GM12878 (cell line): ENCODE data around the gene CBFA2T3. TPM values are rescaled to one million over a fixed set of nuclear protein-coding genes. Genes with fewer than 3 reads are reported as not detected.

Source experiments
- ATAC-seq: fragments of 200-7000 bp; cut with Tn5 transposase; 3 replicates; pipeline ENCODE4 v1.9.1; 2020; ENCODE audit warnings: mild to moderate bottlenecking, moderate library complexity
- BruUV-seq: library from RNA; stranded (reverse); fragments of 400-500 nt; replicated peaks from 2 replicates; lab custom pipeline; 2021; lab: Mats Ljungman, UMichigan
- CTCF ChIA-PET: fragments of 300-600 bp; sonication (Branson Sonifier 250); formaldehyde crosslinking; extraction: SDS; loops from one replicate; lab custom pipeline; 2021; ENCODE audit warnings: inconsistent platforms; lab: Yijun Ruan, JAX
- POLR2A ChIA-PET: fragments of 350-600 bp; formaldehyde crosslinking; extraction: SDS; loops from one replicate; lab custom pipeline; 2021; ENCODE audit warnings: inconsistent platforms; lab: Charles Lee
- RAD21 ChIA-PET: fragments of 300-600 bp; sonication (Branson Sonifier 250); formaldehyde crosslinking; loops from one replicate; lab custom pipeline; 2023; ENCODE audit warnings: antibody characterized with exemption; ENCODE audit not compliant: unreplicated experiment; lab: Charles Lee
- SMC1A ChIA-PET: fragments of 300-600 bp; sonication (Branson Sonifier 250); formaldehyde crosslinking; loops from one replicate; lab custom pipeline; 2023; ENCODE audit not compliant: unreplicated experiment, uncharacterized antibody; lab: Charles Lee
- DNase-seq: peaks from one replicate; pipeline ENCODE4 v3.0.0-alpha.2; 2011; ENCODE audit warnings: low read depth, low spot score
- FAIRE-seq: peaks from 3 replicates; lab custom pipeline; 2011; peaks lifted over from hg19 to GRCh38; lab: Jason Lieb, UNC
- H2AFZ ChIP-seq: 2 replicates; pipeline ENCODE4 v1.6.0; 2011; ENCODE audit warnings: low read depth, low read length, control low read depth; ENCODE audit not compliant: control insufficient read depth
- H3K27ac ChIP-seq: 2 replicates; pipeline ENCODE4 v1.5.1; 2011; ENCODE audit warnings: control low read depth; ENCODE audit not compliant: control insufficient read depth, insufficient read depth
- H3K27me3 ChIP-seq, 2 experiments: replicated peaks in 1 of 2; 2 replicates each; pipeline versions ENCODE4 v1.6.0 to v1.6.1; 2011; ENCODE audit warnings: low read length in 1 of 2; ENCODE audit not compliant: control insufficient read depth in 2 of 2, insufficient read depth in 2 of 2
- H3K36me3 ChIP-seq, 2 experiments: 2 replicates each; pipeline ENCODE4 v1.5.1; 2011; ENCODE audit warnings: low read length in 1 of 2; ENCODE audit not compliant: control insufficient read depth in 2 of 2, insufficient read depth in 2 of 2
- H3K4me1 ChIP-seq: 2 replicates; pipeline ENCODE4 v1.6.1; 2011; ENCODE audit warnings: mild to moderate bottlenecking, low read length, moderate library complexity, mixed read lengths; ENCODE audit not compliant: control insufficient read depth, insufficient read depth
- H3K4me2 ChIP-seq: 2 replicates; pipeline ENCODE4 v1.6.0; 2011; ENCODE audit warnings: control low read depth; ENCODE audit not compliant: control insufficient read depth, insufficient read depth
- H3K4me3 ChIP-seq: fragments of 200-600 bp; sonication (generic); 2 replicates; pipeline ENCODE4 v1.5.1; 2016
- H3K79me2 ChIP-seq: 2 replicates; pipeline ENCODE4 v1.6.0; 2011; ENCODE audit warnings: low read length; ENCODE audit not compliant: control insufficient read depth, insufficient read depth
- H3K9ac ChIP-seq: 2 replicates; pipeline ENCODE4 v1.8.0; 2011; ENCODE audit warnings: low read length, control low read depth, mixed read lengths; ENCODE audit not compliant: control insufficient read depth, insufficient read depth
- H3K9me3 ChIP-seq: replicated peaks from 3 replicates; pipeline ENCODE4 v1.5.1; 2011; ENCODE audit warnings: mild to moderate bottlenecking, low read length; ENCODE audit not compliant: control insufficient read depth, insufficient read depth
- H4K20me1 ChIP-seq: 2 replicates; pipeline ENCODE4 v1.6.0; 2011; ENCODE audit not compliant: control insufficient read depth, insufficient read depth
- BHLHE40 ChIP-seq, 2 experiments: fragments of 450-650 bp in 1 of 2; IDR thresholded peaks; 2 replicates each; pipeline ENCODE4 v1.6.1; 2011 to 2017; ENCODE audit warnings: low read depth in 2 of 2, borderline replicate concordance in 1 of 2, improper control_type of control experiment in 1 of 2, low read length in 1 of 2, mild to moderate bottlenecking in 1 of 2
- CTCF ChIP-seq, 3 experiments: IDR thresholded peaks in 2 of 3; conservative IDR thresholded peaks in 1 of 3; 2 replicates each; pipeline ENCODE4 v1.5.1; 2011; ENCODE audit warnings: low read depth in 3 of 3, low read length in 3 of 3, mild to moderate bottlenecking in 3 of 3, control low read depth in 2 of 3, moderate library complexity in 2 of 3, inconsistent platforms in 1 of 3, mixed read lengths in 1 of 3; ENCODE audit not compliant: control insufficient read depth in 2 of 3, insufficient read depth in 1 of 3; ENCODE audit errors: extremely low read depth in 1 of 3
- EED ChIP-seq: sonication (generic); IDR thresholded peaks from 2 replicates; pipeline ENCODE4 v1.6.1; 2016; ENCODE audit warnings: antibody characterized with exemption, low read depth
- ETV6 ChIP-seq, 2 experiments: fragments of 450-650 bp in 1 of 2; IDR thresholded peaks in 1 of 2; conservative IDR thresholded peaks in 1 of 2; 2 replicates each; pipeline ENCODE4 v1.6.1; 2014; ENCODE audit warnings: antibody characterized with exemption in 1 of 2, borderline replicate concordance in 1 of 2, low read depth in 1 of 2, mild to moderate bottlenecking in 1 of 2, moderate library complexity in 1 of 2
- MLLT1 ChIP-seq: fragments of 450-650 bp; IDR thresholded peaks from 2 replicates; pipeline ENCODE4 v1.6.1; 2016; ENCODE audit warnings: mild to moderate bottlenecking
- MXI1 ChIP-seq: fragments of 150-350 bp; IDR thresholded peaks from 2 replicates; pipeline ENCODE4 v1.6.1; 2011; ENCODE audit warnings: low read depth, mild to moderate bottlenecking, inconsistent platforms, low read length, improper control_type of control experiment
- NBN ChIP-seq: fragments of 450-650 bp; IDR thresholded peaks from 2 replicates; pipeline ENCODE4 v1.6.1; 2016
- NFIC ChIP-seq: IDR thresholded peaks from 2 replicates; pipeline ENCODE4 v1.6.1; 2012; ENCODE audit warnings: low read depth, mild to moderate bottlenecking, inconsistent platforms, low read length, moderate library complexity
- NFYA ChIP-seq: IDR thresholded peaks from 2 replicates; pipeline ENCODE4 v1.6.1; 2011; ENCODE audit warnings: low read depth, mild to moderate bottlenecking, low read length, improper control_type of control experiment, borderline replicate concordance
- NR2C2 ChIP-seq: IDR thresholded peaks from 2 replicates; pipeline ENCODE4 v1.6.1; 2011; ENCODE audit warnings: borderline replicate concordance, low read depth; ENCODE audit not compliant: control insufficient read depth, insufficient read length
- PAX8 ChIP-seq: fragments of 450-650 bp; IDR thresholded peaks from 2 replicates; pipeline ENCODE4 v1.6.1; 2017; ENCODE audit warnings: mild to moderate bottlenecking, moderate library complexity
- RFX5 ChIP-seq: IDR thresholded peaks from 2 replicates; pipeline ENCODE4 v1.6.1; 2011; ENCODE audit warnings: low read depth, low read length, improper control_type of control experiment
- SREBF2 ChIP-seq: IDR thresholded peaks from 2 replicates; pipeline ENCODE4 v1.6.1; 2012; ENCODE audit warnings: mild to moderate bottlenecking, low read length
- WGBS: methylation state at CpG from one replicate; pipeline ENCODE4 v1.1.6; 2016; ENCODE audit warnings: low lambda C conversion rate; ENCODE audit not compliant: insufficient replicate concordance, insufficient coverage; ENCODE audit errors: missing lambda C conversion rate; 5-methylcytosine and 5-hydroxymethylcytosine counted together
- in situ Hi-C: fragments of 300-500 bp; cut with MboI; formaldehyde crosslinking; loops from 9 replicates; pipeline ENCODE4 v1.14.3; 2018; ENCODE audit warnings: mixed read lengths
- intact Hi-C: fragments of 100-400 bp; cut with micrococcal nuclease; formaldehyde crosslinking; loops from one replicate; pipeline ENCODE4 v1.14.2; 2022; ENCODE audit not compliant: unreplicated experiment
- polyA plus RNA-seq, 11 experiments: library from polyadenylated mRNA; depleted of rRNA in 4 of 11; unstranded in 6 of 11; stranded (reverse) in 5 of 11; fragments of >200 nt; fragmentation: Nextera tagmentation in 4 of 11; fragmentation: Illumina TruSeq in 1 of 11; extraction: Ambion mirVana in 4 of 11; extraction: Trizol in 1 of 11; gene quantifications; 1 replicate in 1 of 11; 2 replicates in 10 of 11; pipeline versions ENCODE4 v1.2.1 to v1.2.3, GENCODE V29; 2011 to 2016; ENCODE audit warnings: inconsistent platforms in 2 of 11, missing spikeins in 2 of 11, low read depth in 1 of 11
- total RNA-seq, 4 experiments: library from RNA; depleted of rRNA in 3 of 4; stranded (reverse); fragments of >200 nt in 3 of 4; fragmentation: Illumina TruSeq in 1 of 4; extraction: Trizol in 1 of 4; gene quantifications; 2 replicates each; pipeline versions ENCODE4 v1.2.1 to v1.2.3, GENCODE V29; 2013 to 2021

The CBFA2T3 gene
- total and polyA plus RNA-seq, 10 of the 15 experiments (the other 5 are each of a cell fraction or from before 2014, with no cell fraction given) = 0.69 to 42.6 (median 4.5) TPM

- SMC1A ChIA-PET = no interaction called here
- H4K20me1 ChIP-seq = no peaks in the 10 kb centered on the region
- peaks cover 0 to 2% of the 10 kb centered on the region in 2 experiments; a peak in 3 of 4 replicates for H3K36me3 ChIP-seq
- RAD21 ChIA-PET = no interaction called here
- no peak for FAIRE-seq
- no peaks in the 10 kb centered on the region for H3K27me3 ChIP-seq
- DNase-seq = no peak
- WGBS = 95% methylated on average over 15 of the region's 17 CpGs
- no peak overlapping the region for H3K4me3 ChIP-seq
- intact Hi-C loops (no loop called here), in situ Hi-C loops (no loop called here)
- peaks cover 17% of the 10 kb centered on the region for H3K4me1 ChIP-seq
- no peak overlapping the region for H2AFZ ChIP-seq
- no TSS peak for BruUV-seq
- H3K79me2 ChIP-seq = peaks cover 6% of the 10 kb centered on the region
- H3K4me2 ChIP-seq = no peak overlapping the region
- H3K9me3 ChIP-seq = no peaks in the 10 kb centered on the region; the same call in 2 of the 3 replicates
- no peak overlapping the region for H3K27ac ChIP-seq
- H3K9ac ChIP-seq = no peak overlapping the region
- no peak for TF ChIP-seq NFIC
- no peak for TF ChIP-seq NR2C2
- TF ChIP-seq, all 136 proteins: peak for 0
- CTCF ChIA-PET = no interaction called here
- no peak for ATAC-seq
- POLR2A ChIA-PET = no interaction called here
These were observed 44.1 kb downstream of the CBFA2T3 start for GRCh38 chr16:88932929-88933328.

GRCh38 chr16:88931936-88932335 is 45.1 kb downstream of the CBFA2T3 start:
- no peaks in the 10 kb centered on the region for H3K27me3 ChIP-seq
- TF ChIP-seq NFYA = no peak
- no peak for TF ChIP-seq NBN
- TF ChIP-seq ETV6 (conservative IDR thresholded peaks at IDR 0.05 in 1 of 2, IDR thresholded peaks at IDR 0.05 in 1 of 2; ENCODE audit: borderline replicate concordance in 1 of 2, low read depth in 1 of 2) = no peak
- no peak for TF ChIP-seq BHLHE40 (IDR thresholded peaks at IDR 0.05; ENCODE audit: borderline replicate concordance in 1 of 2, low read depth in 2 of 2, low read length in 1 of 2)
- TF ChIP-seq CTCF (IDR thresholded peaks at IDR 0.05 in 2 of 3, conservative IDR thresholded peaks at IDR 0.05 in 1 of 3; ENCODE audit: control insufficient read depth in 2 of 3, extremely low read depth in 1 of 3, insufficient read depth in 1 of 3, low read depth in 3 of 3, low read length in 3 of 3) = no peak
- no peak for TF ChIP-seq MXI1
- no peak for TF ChIP-seq MLLT1
- TF ChIP-seq EED = no peak
- no peak for TF ChIP-seq RFX5
- TF ChIP-seq SREBF2 = no peak
- no peak for TF ChIP-seq PAX8
- TF ChIP-seq NR2C2 = no peak
- no peak overlapping the region for H3K4me3 ChIP-seq
- ChIA-PET POLR2A (no interaction called here), SMC1A (no interaction called here), RAD21 (no interaction called here), CTCF (no interaction called here)
- peaks cover 6% of the 10 kb centered on the region; the same call in 1 of the 2 replicates for H3K79me2 ChIP-seq
- H3K27ac ChIP-seq = no peak overlapping the region
- H3K36me3 ChIP-seq = no peaks in the 10 kb centered on the region; a peak in 1 of 4 replicates
- no peak overlapping the region for H3K9ac ChIP-seq
- in situ Hi-C loops = no loop called here
- FAIRE-seq (no peak), DNase-seq (no peak), ATAC-seq (no peak)
- 93% methylated on average over 12 of the region's 21 CpGs for whole genome bisulfite sequencing
- H3K4me2 ChIP-seq = no peak overlapping the region
- no TSS peak for BruUV-seq
- no peak overlapping the region for H2AFZ ChIP-seq
- no peaks in the 10 kb centered on the region for H4K20me1 ChIP-seq
- intact Hi-C loops = no loop called here
- peaks cover 14% of the 10 kb centered on the region for H3K4me1 ChIP-seq
- no peaks in the 10 kb centered on the region; the same call in 2 of the 3 replicates for H3K9me3 ChIP-seq
